Activated B cell treated with CpG ODN at 0.5 μM for 24 hours (primary cell): ENCODE results near the gene TCP10L. TPM values are rescaled to one million over a fixed set of nuclear protein-coding genes. Genes with fewer than 3 reads are reported as not detected.
"Not testable (repeated sequence)": the region's sequence is repeated elsewhere in the genome, so short reads cannot be mapped to it uniquely, and the experiment has no call there.

Source experiments
- ATAC-seq: fragments of 200-7000 bp; cut with Tn5 transposase; one replicate; pipeline ENCODE4 v1.10.0; 2021; ENCODE audit warnings: low read depth, mild to moderate bottlenecking, moderate library complexity
- CTCF ChIA-PET: fragments of 350-600 bp; sonication (Branson Sonifier 250); formaldehyde crosslinking; loops from one replicate; lab custom pipeline; 2021; ENCODE audit warnings: antibody characterized with exemption; lab: Charles Lee
- POLR2A ChIA-PET: fragments of 350-600 bp; sonication (Branson Sonifier 250); formaldehyde crosslinking; loops from one replicate; lab custom pipeline; 2021; ENCODE audit warnings: antibody characterized with exemption; lab: Charles Lee
- DNase-seq: peaks from one replicate; pipeline ENCODE4 v3.0.0; 2022
- H3K27ac Mint-ChIP-seq: one replicate; pipeline ENCODE4 v1.8.0; 2020; ENCODE audit warnings: mixed read lengths
- H3K27me3 Mint-ChIP-seq: one replicate; pipeline ENCODE4 v1.8.0; 2021; ENCODE audit warnings: mixed read lengths
- H3K36me3 Mint-ChIP-seq: one replicate; pipeline ENCODE4 v1.8.0; 2021; ENCODE audit warnings: low read depth, mixed read lengths
- H3K4me1 Mint-ChIP-seq: one replicate; pipeline ENCODE4 v1.8.0; 2021; ENCODE audit warnings: mixed read lengths
- H3K4me3 Mint-ChIP-seq: one replicate; pipeline ENCODE4 v1.8.0; 2020; ENCODE audit warnings: mild to moderate bottlenecking, mixed read lengths
- H3K9me3 Mint-ChIP-seq: one replicate; pipeline ENCODE4 v1.8.0; 2020; ENCODE audit warnings: mixed read lengths
- intact Hi-C: fragments of 100-400 bp; cut with micrococcal nuclease; formaldehyde crosslinking; loops from one replicate; pipeline ENCODE4 v1.15.1; 2024
- total RNA-seq: library from RNA; stranded (reverse); gene quantifications from 2 replicates; pipeline ENCODE4 v1.2.3, GENCODE V29; 2022
- TF ChIP-seq, protein P1 (sequence below): fragments of 200-600 bp; IDR thresholded peaks from one replicate; pipeline ENCODE4 v1.8.0; 2022; ENCODE audit warnings: antibody characterized with exemption, mild to moderate bottlenecking

TCP10L gene
- total RNA-seq, 1 donor from 2014 or later = 0.58 TPM

GRCh38 chr21:32535612-32536011 is 49.7 kb downstream of the TCP10L start:
- Mint-ChIP-seq H3K36me3 (no peaks in the 10 kb centered on the region), H3K27ac (no peak overlapping the region), H3K9me3 (no peaks in the 10 kb centered on the region), H3K4me1 (no peaks in the 10 kb centered on the region), H3K27me3 (peaks cover 18% of the 10 kb centered on the region), H3K4me3 (no peak overlapping the region)
- ChIA-PET POLR2A (no interaction called here), CTCF (no interaction called here)
- ATAC-seq = no peak
- intact Hi-C loops = no loop called here
- TF ChIP-seq, protein P1, sequence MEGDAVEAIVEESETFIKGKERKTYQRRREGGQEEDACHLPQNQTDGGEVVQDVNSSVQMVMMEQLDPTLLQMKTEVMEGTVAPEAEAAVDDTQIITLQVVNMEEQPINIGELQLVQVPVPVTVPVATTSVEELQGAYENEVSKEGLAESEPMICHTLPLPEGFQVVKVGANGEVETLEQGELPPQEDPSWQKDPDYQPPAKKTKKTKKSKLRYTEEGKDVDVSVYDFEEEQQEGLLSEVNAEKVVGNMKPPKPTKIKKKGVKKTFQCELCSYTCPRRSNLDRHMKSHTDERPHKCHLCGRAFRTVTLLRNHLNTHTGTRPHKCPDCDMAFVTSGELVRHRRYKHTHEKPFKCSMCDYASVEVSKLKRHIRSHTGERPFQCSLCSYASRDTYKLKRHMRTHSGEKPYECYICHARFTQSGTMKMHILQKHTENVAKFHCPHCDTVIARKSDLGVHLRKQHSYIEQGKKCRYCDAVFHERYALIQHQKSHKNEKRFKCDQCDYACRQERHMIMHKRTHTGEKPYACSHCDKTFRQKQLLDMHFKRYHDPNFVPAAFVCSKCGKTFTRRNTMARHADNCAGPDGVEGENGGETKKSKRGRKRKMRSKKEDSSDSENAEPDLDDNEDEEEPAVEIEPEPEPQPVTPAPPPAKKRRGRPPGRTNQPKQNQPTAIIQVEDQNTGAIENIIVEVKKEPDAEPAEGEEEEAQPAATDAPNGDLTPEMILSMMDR = no peak
- no peak for DNase-seq

GRCh38 chr21:32534113-32534512 is 51.2 kb downstream of the TCP10L start:
- no peaks in the 10 kb centered on the region for H3K4me1 Mint-ChIP-seq
- H3K4me3 Mint-ChIP-seq = no peak overlapping the region
- no peaks in the 10 kb centered on the region for H3K9me3 Mint-ChIP-seq
- POLR2A ChIA-PET = no interaction called here
- H3K36me3 Mint-ChIP-seq = no peaks in the 10 kb centered on the region
- H3K27me3 Mint-ChIP-seq = peaks cover 17% of the 10 kb centered on the region
- DNase-seq (no peak), ATAC-seq (no peak)
- CTCF ChIA-PET = interaction anchor here (0.6 kb wide), 1 partner anchor 573 kb away, joined by 3 read pairs; no protein-coding TSS in a partner anchor
- TF ChIP-seq, protein P1 = no peak
- no peak overlapping the region for H3K27ac Mint-ChIP-seq
- intact Hi-C loops = no loop called here

DNA sequence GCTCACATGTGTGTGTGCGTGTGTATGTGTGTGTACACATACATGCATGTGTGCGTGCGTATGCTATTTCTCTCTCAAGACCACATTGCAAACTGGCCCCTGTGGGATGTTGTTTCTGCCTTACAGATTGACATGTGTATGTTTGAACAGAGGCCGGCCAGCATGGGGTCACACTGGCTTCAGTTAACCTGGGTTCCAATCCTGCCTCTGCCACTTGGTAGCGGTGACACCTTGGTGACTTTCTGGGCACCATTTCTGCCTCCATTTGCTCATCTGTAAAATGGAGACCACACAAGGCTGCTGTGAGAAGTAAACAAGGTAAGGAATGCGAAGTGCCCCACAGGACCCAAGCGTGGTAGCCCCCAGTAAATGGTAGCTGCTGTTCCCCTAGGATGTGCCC is 51.7 kb downstream of the TCP10L start:
- peaks cover 13% of the 10 kb centered on the region for H3K27me3 Mint-ChIP-seq
- POLR2A ChIA-PET = no interaction called here
- DNase-seq (no peak), ATAC-seq (no peak)
- intact Hi-C loops = no loop called here
- H3K9me3 Mint-ChIP-seq = no peaks in the 10 kb centered on the region
- no peak overlapping the region for H3K27ac Mint-ChIP-seq
- TF ChIP-seq, protein P1 = no peak
- H3K4me3 Mint-ChIP-seq = no peak overlapping the region
- H3K4me1 Mint-ChIP-seq = no peaks in the 10 kb centered on the region
- CTCF ChIA-PET = interaction anchor here (0.6 kb wide), 1 partner anchor 573 kb away, joined by 3 read pairs; no protein-coding TSS in a partner anchor
- H3K36me3 Mint-ChIP-seq = no peaks in the 10 kb centered on the region

DNA sequence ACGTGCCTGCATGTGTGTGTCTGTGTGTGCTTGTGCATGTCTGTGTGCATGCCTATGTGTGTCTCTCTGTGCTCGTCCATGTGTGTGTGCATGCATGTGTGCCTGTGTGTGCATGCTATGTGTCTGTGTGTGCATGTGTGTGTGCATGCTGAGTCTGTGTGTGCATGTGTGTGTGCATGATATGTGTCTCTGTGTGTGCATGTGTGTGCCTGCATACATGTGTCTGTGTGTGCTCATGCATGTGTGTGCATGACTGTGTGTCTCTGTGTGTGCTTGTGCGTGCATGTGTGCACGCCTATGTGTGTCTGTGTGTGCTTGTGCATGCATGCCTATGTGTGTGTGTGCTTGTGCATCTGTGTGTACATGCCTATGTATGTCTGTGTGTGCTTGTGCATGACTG is 52.3 kb downstream of the TCP10L start:
- Mint-ChIP-seq H3K36me3 (no peaks in the 10 kb centered on the region), H3K9me3 (no peaks in the 10 kb centered on the region), H3K4me3 (no peak overlapping the region), H3K27ac (no peak overlapping the region), H3K4me1 (no peaks in the 10 kb centered on the region), H3K27me3 (peaks cover 10% of the 10 kb centered on the region)
- ChIA-PET POLR2A (no interaction called here), CTCF (no interaction called here)
- no peak for DNase-seq
- TF ChIP-seq, protein P1 = no peak
- no peak for ATAC-seq
- intact Hi-C loops = no loop called here

- Mint-ChIP-seq H3K36me3 (no peaks in the 10 kb centered on the region), H3K4me3 (no peak overlapping the region), H3K27me3 (peaks cover 10% of the 10 kb centered on the region), H3K27ac (no peak overlapping the region), H3K9me3 (no peaks in the 10 kb centered on the region), H3K4me1 (no peaks in the 10 kb centered on the region)
- POLR2A ChIA-PET = no interaction called here
- DNase-seq (no peak), ATAC-seq (no peak)
- TF ChIP-seq, protein P1 = no peak
- intact Hi-C loops = no loop called here
- CTCF ChIA-PET = no interaction called here
Observed at GRCh38 chr21:32532636-32533035, 52.7 kb downstream of the TCP10L start.

GRCh38 chr21:32531561-32531960 is 53.8 kb downstream of the TCP10L start:
- H3K27me3 Mint-ChIP-seq, intact Hi-C loops, H3K4me1 Mint-ChIP-seq, H3K4me3 Mint-ChIP-seq, POLR2A ChIA-PET, H3K36me3 Mint-ChIP-seq, ATAC-seq, H3K27ac Mint-ChIP-seq, H3K9me3 Mint-ChIP-seq, CTCF ChIA-PET, DNase-seq: not testable (repeated sequence)

DNA sequence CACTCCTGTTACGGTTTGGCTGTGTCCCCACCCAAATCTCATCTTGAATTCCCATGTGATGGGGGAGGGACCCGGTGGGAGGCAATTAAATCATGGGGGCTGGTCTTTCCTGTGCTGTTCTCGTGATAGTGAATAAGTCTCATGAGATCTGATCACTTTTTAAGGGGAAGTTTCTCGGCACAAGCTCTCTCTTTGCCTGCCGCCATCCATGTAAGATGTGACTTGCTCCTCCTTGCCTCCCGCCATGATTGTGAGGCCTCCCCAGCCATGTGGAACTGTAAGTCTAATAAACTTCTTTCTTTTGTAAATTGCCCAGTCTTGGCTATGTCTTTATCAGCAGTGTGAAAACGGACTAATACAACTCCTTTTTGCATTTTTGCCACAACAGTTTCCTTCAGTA is 54.5 kb downstream of the TCP10L start:
- intact Hi-C loops, POLR2A ChIA-PET, H3K27me3 Mint-ChIP-seq: not testable (repeated sequence)

More for the DNA sequence above, 54.5 kb downstream of the TCP10L start:
- H3K9me3 Mint-ChIP-seq, H3K36me3 Mint-ChIP-seq, DNase-seq, ATAC-seq, H3K4me3 Mint-ChIP-seq, H3K4me1 Mint-ChIP-seq, CTCF ChIA-PET, H3K27ac Mint-ChIP-seq: not testable (repeated sequence)
